Keratinocyte (primary cell): ENCODE measurements around the gene KBTBD2. TPM values are rescaled to one million over a fixed set of nuclear protein-coding genes. Genes with fewer than 3 reads are reported as not detected.

Source experiments
- DNase-seq: peaks from one replicate; pipeline ENCODE4 v3.0.0-alpha.2; 2011; ENCODE audit warnings: low read depth, missing footprints, low spot score
- FAIRE-seq: peaks from 2 replicates; lab custom pipeline; 2011; peaks lifted over from hg19 to GRCh38; lab: Jason Lieb, UNC
- H2AFZ ChIP-seq: 2 replicates; pipeline ENCODE4 v1.6.0; 2012; ENCODE audit warnings: low read length, control low read depth, inconsistent platforms; ENCODE audit not compliant: control insufficient read depth
- H3K27ac ChIP-seq: 2 replicates; pipeline ENCODE4 v1.5.1; 2011; ENCODE audit warnings: low read length; ENCODE audit not compliant: control insufficient read depth, insufficient read depth
- H3K27me3 ChIP-seq: 3 replicates; pipeline ENCODE4 v1.6.0; 2011; ENCODE audit warnings: low read length; ENCODE audit not compliant: control insufficient read depth, insufficient read depth; ENCODE audit errors: extremely low read depth
- H3K36me3 ChIP-seq, 2 experiments: 2 replicates in 1 of 2; 3 replicates in 1 of 2; pipeline ENCODE4 v1.5.1; 2011; ENCODE audit warnings: low read length in 2 of 2, mild to moderate bottlenecking in 1 of 2; ENCODE audit not compliant: control insufficient read depth in 2 of 2, insufficient read depth in 2 of 2; ENCODE audit errors: extremely low read depth in 1 of 2
- H3K4me1 ChIP-seq: 3 replicates; pipeline ENCODE4 v1.5.1; 2011; ENCODE audit warnings: low read length; ENCODE audit not compliant: control insufficient read depth, insufficient read depth; ENCODE audit errors: extremely low read depth
- H3K4me2 ChIP-seq: 3 replicates; pipeline ENCODE4 v1.6.0; 2011; ENCODE audit warnings: low read depth, low read length; ENCODE audit not compliant: control insufficient read depth, insufficient read depth; ENCODE audit errors: extremely low read depth
- H3K4me3 ChIP-seq, 3 experiments: fragments of 200-600 bp in 1 of 3; sonication (generic) in 1 of 3; 2 replicates in 2 of 3; 3 replicates in 1 of 3; pipeline ENCODE4 v1.5.1; 2011 to 2016; ENCODE audit warnings: low read length in 3 of 3, mild to moderate bottlenecking in 3 of 3, control low read depth in 2 of 3, inconsistent platforms in 1 of 3, low read depth in 1 of 3, mixed read lengths in 1 of 3, mixed run types in 1 of 3, moderate library complexity in 1 of 3; ENCODE audit not compliant: control insufficient read depth in 2 of 3, insufficient read depth in 2 of 3; ENCODE audit errors: extremely low read depth in 1 of 3
- H3K79me2 ChIP-seq: 2 replicates; pipeline ENCODE4 v1.6.0; 2012; ENCODE audit warnings: low read length; ENCODE audit not compliant: control insufficient read depth, insufficient read depth
- H3K9ac ChIP-seq: 3 replicates; pipeline ENCODE4 v1.6.0; 2011; ENCODE audit warnings: low read length; ENCODE audit not compliant: control insufficient read depth, insufficient read depth; ENCODE audit errors: extremely low read depth
- H3K9me1 ChIP-seq: 3 replicates; pipeline ENCODE4 v1.6.0; 2011; ENCODE audit warnings: low read length; ENCODE audit not compliant: control insufficient read depth, insufficient read depth; ENCODE audit errors: extremely low read depth
- H3K9me3 ChIP-seq: 2 replicates; pipeline ENCODE4 v1.5.1; 2012; ENCODE audit warnings: low read depth, low read length; ENCODE audit not compliant: control insufficient read depth
- H4K20me1 ChIP-seq: 3 replicates; pipeline ENCODE4 v1.6.0; 2011; ENCODE audit warnings: low read length; ENCODE audit not compliant: control insufficient read depth, insufficient read depth; ENCODE audit errors: extremely low read depth
- EZH2 ChIP-seq: IDR thresholded peaks from one replicate; pipeline ENCODE4 v1.6.1; 2012; ENCODE audit warnings: inconsistent platforms, mild to moderate bottlenecking, low read length, moderate library complexity
- dilution Hi-C: fragments of 300-500 bp; cut with MboI; formaldehyde crosslinking; loops from one replicate; pipeline ENCODE4 v1.7.0; 2020; ENCODE audit warnings: low sequenced_read_pairs; ENCODE audit not compliant: extremely low pct_ligation_motif_present
- polyA plus RNA-seq, 5 experiments: library from polyadenylated mRNA; depleted of rRNA in 3 of 5; stranded (reverse) in 3 of 5; stranded (forward) in 1 of 5; unstranded in 1 of 5; fragments of >200 nt; gene quantifications; 1 replicate in 1 of 5; 2 replicates in 3 of 5; 3 replicates in 1 of 5; pipeline versions ENCODE4 v1.2.1 to v1.2.3, GENCODE V29; 2011 to 2012; ENCODE audit warnings: missing spikeins in 2 of 5, low read depth in 1 of 5, low replicate concordance in 1 of 5
- TF ChIP-seq, protein P1 (sequence below), 3 experiments: IDR thresholded peaks in 1 of 3; conservative IDR thresholded peaks in 1 of 3; optimal IDR thresholded peaks in 1 of 3; 2 replicates in 2 of 3; 3 replicates in 1 of 3; pipeline versions ENCODE3 to v1.5.1; 2011; ENCODE audit warnings: low read length in 3 of 3, mild to moderate bottlenecking in 3 of 3, moderate library complexity in 2 of 3, control low read depth in 1 of 3, inconsistent platforms in 1 of 3; ENCODE audit not compliant: insufficient read depth in 2 of 3; ENCODE audit errors: extremely low read depth in 1 of 3

Gene KBTBD2
- polyA plus RNA-seq, 1 donor (not counting 4 experiments of a cell fraction or from before 2014, with no cell fraction given) = 28.2 TPM

DNA sequence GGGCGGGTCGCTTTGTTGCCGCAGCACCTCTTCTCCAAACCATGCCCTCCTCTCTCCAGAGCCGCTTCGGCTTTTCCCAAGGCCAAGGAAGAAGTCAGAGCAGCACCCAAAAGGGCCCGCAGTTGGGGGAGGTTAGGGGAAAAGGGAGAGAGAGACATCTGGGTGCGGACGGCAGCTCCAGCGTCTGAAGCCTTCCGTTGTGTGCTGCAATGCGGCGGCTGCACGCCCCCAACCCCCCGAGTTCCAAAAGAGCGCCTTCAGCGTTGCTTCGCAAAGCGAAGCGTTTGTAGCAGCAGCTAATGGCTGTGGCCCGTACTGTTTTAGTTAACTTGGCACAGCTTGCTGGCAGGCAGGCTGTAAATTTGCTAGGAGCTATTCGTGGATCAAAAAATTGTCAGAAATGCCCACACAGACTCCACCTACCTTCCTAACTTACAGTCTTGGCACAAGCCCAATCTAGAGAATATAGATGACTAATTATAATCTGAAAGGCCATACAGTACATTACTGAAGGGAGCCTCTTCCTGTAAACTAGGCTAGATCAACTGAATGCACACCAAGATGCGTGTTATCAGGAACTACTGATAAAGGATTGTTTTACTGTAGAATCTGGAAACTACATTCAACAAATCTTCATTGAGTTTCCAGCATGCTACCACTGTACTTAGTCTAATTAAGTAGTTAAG is 1.1 kb upstream of the KBTBD2 start:
- peak overlapping the region; percentile 37 to 86 (median 77) for H3K4me3 ChIP-seq
- H3K36me3 ChIP-seq = no peaks in the 10 kb centered on the region
- peaks cover 26% of the 10 kb centered on the region for H3K4me1 ChIP-seq
- no peaks in the 10 kb centered on the region for H3K27me3 ChIP-seq
- TF ChIP-seq, protein P1, sequence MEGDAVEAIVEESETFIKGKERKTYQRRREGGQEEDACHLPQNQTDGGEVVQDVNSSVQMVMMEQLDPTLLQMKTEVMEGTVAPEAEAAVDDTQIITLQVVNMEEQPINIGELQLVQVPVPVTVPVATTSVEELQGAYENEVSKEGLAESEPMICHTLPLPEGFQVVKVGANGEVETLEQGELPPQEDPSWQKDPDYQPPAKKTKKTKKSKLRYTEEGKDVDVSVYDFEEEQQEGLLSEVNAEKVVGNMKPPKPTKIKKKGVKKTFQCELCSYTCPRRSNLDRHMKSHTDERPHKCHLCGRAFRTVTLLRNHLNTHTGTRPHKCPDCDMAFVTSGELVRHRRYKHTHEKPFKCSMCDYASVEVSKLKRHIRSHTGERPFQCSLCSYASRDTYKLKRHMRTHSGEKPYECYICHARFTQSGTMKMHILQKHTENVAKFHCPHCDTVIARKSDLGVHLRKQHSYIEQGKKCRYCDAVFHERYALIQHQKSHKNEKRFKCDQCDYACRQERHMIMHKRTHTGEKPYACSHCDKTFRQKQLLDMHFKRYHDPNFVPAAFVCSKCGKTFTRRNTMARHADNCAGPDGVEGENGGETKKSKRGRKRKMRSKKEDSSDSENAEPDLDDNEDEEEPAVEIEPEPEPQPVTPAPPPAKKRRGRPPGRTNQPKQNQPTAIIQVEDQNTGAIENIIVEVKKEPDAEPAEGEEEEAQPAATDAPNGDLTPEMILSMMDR (optimal IDR thresholded peaks at IDR 0.05 in 1 of 3, IDR thresholded peaks at IDR 0.05 in 1 of 3, conservative IDR thresholded peaks at IDR 0.05 in 1 of 3; ENCODE audit: extremely low read depth in 1 of 3, insufficient read depth in 2 of 3, low read length in 3 of 3) = no peak
- TF ChIP-seq EZH2 = no peak
- peaks cover 34% of the 10 kb centered on the region for H3K79me2 ChIP-seq
- FAIRE-seq = no peak
- peak overlapping the region; percentile 98 for H3K4me2 ChIP-seq
- H3K9me3 ChIP-seq = no peaks in the 10 kb centered on the region
- H3K9ac ChIP-seq = peak overlapping the region; percentile 94
- peak overlapping the region; percentile 86 for H2AFZ ChIP-seq
- H3K27ac ChIP-seq = peak overlapping the region; percentile 99
- H3K9me1 ChIP-seq = no peaks in the 10 kb centered on the region
- dilution Hi-C loops = no loop called here
- peak; percentile 53 for DNase-seq
- no peaks in the 10 kb centered on the region for H4K20me1 ChIP-seq

DNA sequence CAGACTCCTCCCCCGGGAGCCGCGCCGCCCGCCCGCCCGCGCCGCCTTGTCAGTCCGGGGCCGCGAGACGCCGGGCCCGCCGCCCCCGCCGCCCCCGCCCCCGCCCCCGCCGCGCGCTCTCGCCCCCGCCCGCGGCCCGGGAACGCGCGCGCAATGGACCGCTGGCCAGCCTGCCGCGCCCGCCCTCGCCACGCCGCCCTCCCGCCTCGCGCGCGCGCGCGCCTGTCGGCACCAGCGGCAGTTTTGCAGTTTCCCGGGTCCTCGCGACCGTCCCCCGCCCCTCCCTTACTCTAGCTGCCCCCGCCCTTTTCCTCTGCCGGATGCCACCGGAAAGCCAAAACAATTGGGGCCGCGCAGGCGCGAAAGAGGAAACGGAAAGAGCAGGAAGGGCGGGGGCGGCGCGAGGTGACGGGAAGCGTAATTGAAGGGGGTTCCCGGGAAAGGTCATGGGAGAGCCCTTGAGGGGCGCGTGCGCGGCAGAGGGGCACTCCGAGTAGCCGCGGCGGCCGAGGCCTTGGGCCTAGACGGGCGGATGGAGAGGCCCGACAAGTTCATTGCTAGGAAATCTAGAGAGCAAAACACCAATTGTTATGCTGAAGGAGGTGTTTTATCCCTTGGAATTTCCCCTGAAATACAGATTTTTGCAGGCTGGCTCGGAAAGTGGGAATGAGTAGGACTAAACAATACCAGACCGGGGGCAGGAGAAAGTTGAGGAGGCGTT is 400 bp upstream of the KBTBD2 start:
- H3K79me2 ChIP-seq = peaks cover 41% of the 10 kb centered on the region
- dilution Hi-C loops = no loop called here
- DNase-seq = peak; percentile 69
- no peaks in the 10 kb centered on the region for H3K36me3 ChIP-seq
- H2AFZ ChIP-seq = peak overlapping the region; percentile 86
- peak overlapping the region; percentile 97 for H3K9ac ChIP-seq
- TF ChIP-seq EZH2 = no peak
- TF ChIP-seq, protein P1 (optimal IDR thresholded peaks at IDR 0.05 in 1 of 3, IDR thresholded peaks at IDR 0.05 in 1 of 3, conservative IDR thresholded peaks at IDR 0.05 in 1 of 3; ENCODE audit: extremely low read depth in 1 of 3, insufficient read depth in 2 of 3, low read length in 3 of 3) = no peak
- H3K4me3 ChIP-seq = peak overlapping the region; percentile 51 to 86 (median 81)
- peaks cover 26% of the 10 kb centered on the region for H3K4me1 ChIP-seq
- peak overlapping the region; percentile 98 for H3K4me2 ChIP-seq
- H3K9me3 ChIP-seq = no peaks in the 10 kb centered on the region
- no peaks in the 10 kb centered on the region for H3K9me1 ChIP-seq
- no peaks in the 10 kb centered on the region for H3K27me3 ChIP-seq
- FAIRE-seq = no peak
- H3K27ac ChIP-seq = peak overlapping the region; percentile 99
- no peaks in the 10 kb centered on the region for H4K20me1 ChIP-seq
